SK-N-SH treated with all-trans-retinoic acid at 6 μM for 48 hours (cell line): ENCODE data around the gene RCAN1.

Experiments used
- ATAC-seq: fragments of 200-7000 bp; cut with Tn5 transposase; 3 replicates; pipeline ENCODE4 v1.9.1; 2020; ENCODE audit warnings: mild to moderate bottlenecking, moderate library complexity
- ARNTL ChIP-seq: fragments of 450-650 bp; formaldehyde crosslinking; IDR thresholded peaks from 2 replicates; pipeline ENCODE4 v1.5.0; 2020; ENCODE audit warnings: low read depth, mild to moderate bottlenecking, moderate library complexity, borderline replicate concordance
- BACH2 ChIP-seq: fragments of 250-450 bp; sonication (Bioruptor Pico); IDR thresholded peaks from 2 replicates; pipeline ENCODE4 v1.9.0; 2021; ENCODE audit warnings: mild to moderate bottlenecking, borderline replicate concordance
- CREB5 ChIP-seq: fragments of 250-450 bp; sonication (Bioruptor Pico); IDR thresholded peaks from 2 replicates; pipeline ENCODE4 v1.5.1; 2020; ENCODE audit warnings: low read depth, mild to moderate bottlenecking, moderate library complexity
- CSDC2 ChIP-seq: fragments of 250-450 bp; sonication (Bioruptor Pico); IDR thresholded peaks from 2 replicates; pipeline ENCODE4 v1.5.0; 2020; ENCODE audit warnings: mild to moderate bottlenecking, moderate library complexity
- GLIS3 ChIP-seq: fragments of 250-450 bp; sonication (Bioruptor Pico); IDR thresholded peaks from 2 replicates; pipeline ENCODE4 v1.5.0; 2020; ENCODE audit warnings: mild to moderate bottlenecking, moderate library complexity
- OSR1 ChIP-seq: fragments of 250-450 bp; sonication (Bioruptor Pico); IDR thresholded peaks from 2 replicates; pipeline ENCODE4 v1.8.0; 2022; ENCODE audit warnings: moderate library complexity, mild to moderate bottlenecking, inconsistent platforms
- PPARA ChIP-seq: fragments of 250-450 bp; sonication (Bioruptor Pico); IDR thresholded peaks from 2 replicates; pipeline ENCODE4 v1.5.0; 2020; ENCODE audit warnings: mild to moderate bottlenecking, borderline replicate concordance
- RARB ChIP-seq: fragments of 250-450 bp; sonication (Bioruptor Pico); IDR thresholded peaks from 2 replicates; pipeline ENCODE4 v1.8.0; 2021; ENCODE audit warnings: mild to moderate bottlenecking, moderate library complexity
- SNAI2 ChIP-seq: fragments of 250-450 bp; sonication (Bioruptor Pico); IDR thresholded peaks from 2 replicates; pipeline ENCODE4 v1.5.0; 2020; ENCODE audit warnings: mild to moderate bottlenecking, moderate library complexity
- TCF4 ChIP-seq: fragments of 250-450 bp; sonication (Bioruptor Pico); IDR thresholded peaks from 2 replicates; pipeline ENCODE4 v1.8.0; 2021; ENCODE audit warnings: mild to moderate bottlenecking, moderate library complexity, borderline replicate concordance
- TOX ChIP-seq: fragments of 250-450 bp; sonication (Bioruptor Pico); IDR thresholded peaks from 2 replicates; pipeline ENCODE4 v1.8.0; 2021; ENCODE audit warnings: mild to moderate bottlenecking, moderate library complexity, borderline replicate concordance
- TSHZ2 ChIP-seq: fragments of 250-450 bp; sonication (Bioruptor Pico); IDR thresholded peaks from 2 replicates; pipeline ENCODE4 v1.5.0; 2020; ENCODE audit warnings: mild to moderate bottlenecking, moderate library complexity
- ZC3H10 ChIP-seq: fragments of 250-450 bp; sonication (Bioruptor Pico); IDR thresholded peaks from 2 replicates; pipeline ENCODE4 v1.5.1; 2021; ENCODE audit warnings: mild to moderate bottlenecking, moderate library complexity
- ZFP3 ChIP-seq: fragments of 250-450 bp; sonication (Bioruptor Pico); IDR thresholded peaks from 2 replicates; pipeline ENCODE4 v1.5.0; 2020; ENCODE audit warnings: mild to moderate bottlenecking, moderate library complexity
- ZFP30 ChIP-seq: fragments of 450-650 bp; formaldehyde crosslinking; IDR thresholded peaks from 2 replicates; pipeline ENCODE4 v1.5.0; 2022; ENCODE audit warnings: mild to moderate bottlenecking, moderate library complexity
- ZNF565 ChIP-seq: fragments of 450-650 bp; formaldehyde crosslinking; conservative IDR thresholded peaks from 2 replicates; pipeline ENCODE4 v1.5.0; 2020; ENCODE audit warnings: low read depth, mild to moderate bottlenecking, moderate library complexity
- ZNF70 ChIP-seq: fragments of 450-650 bp; formaldehyde crosslinking; IDR thresholded peaks from 2 replicates; pipeline ENCODE4 v1.5.0; 2020; ENCODE audit warnings: mild to moderate bottlenecking, moderate library complexity
- ZNF8 ChIP-seq: fragments of 450-650 bp; formaldehyde crosslinking; IDR thresholded peaks from 2 replicates; pipeline ENCODE4 v1.5.0; 2020; ENCODE audit warnings: mild to moderate bottlenecking, moderate library complexity
- TF ChIP-seq, protein P1 (sequence below): fragments of 250-450 bp; sonication (Bioruptor Pico); IDR thresholded peaks from 2 replicates; pipeline ENCODE4 v1.8.0; 2021; ENCODE audit warnings: low read depth, mild to moderate bottlenecking, moderate library complexity, borderline replicate concordance
- TF ChIP-seq, protein P2 (sequence below): fragments of 250-450 bp; sonication (Bioruptor Pico); IDR thresholded peaks from 2 replicates; pipeline ENCODE4 v1.8.0; 2020; ENCODE audit warnings: mild to moderate bottlenecking, moderate library complexity, borderline replicate concordance

Gene RCAN1

GRCh38 chr21:34580181-34580700 lies 34.7 kb downstream of the RCAN1 start:
- TF ChIP-seq RARB (no peak), CSDC2 (CRISPR knock-in tag) (no peak), GLIS3 (CRISPR knock-in tag) (no peak), ARNTL (CRISPR knock-in tag) (no peak), ZFP3 (CRISPR knock-in tag) (no peak), TOX (no peak), ZNF565 (no peak), ZNF8 (CRISPR knock-in tag) (no peak), OSR1 (CRISPR knock-in tag) (no peak)
- TF ChIP-seq, protein P1, sequence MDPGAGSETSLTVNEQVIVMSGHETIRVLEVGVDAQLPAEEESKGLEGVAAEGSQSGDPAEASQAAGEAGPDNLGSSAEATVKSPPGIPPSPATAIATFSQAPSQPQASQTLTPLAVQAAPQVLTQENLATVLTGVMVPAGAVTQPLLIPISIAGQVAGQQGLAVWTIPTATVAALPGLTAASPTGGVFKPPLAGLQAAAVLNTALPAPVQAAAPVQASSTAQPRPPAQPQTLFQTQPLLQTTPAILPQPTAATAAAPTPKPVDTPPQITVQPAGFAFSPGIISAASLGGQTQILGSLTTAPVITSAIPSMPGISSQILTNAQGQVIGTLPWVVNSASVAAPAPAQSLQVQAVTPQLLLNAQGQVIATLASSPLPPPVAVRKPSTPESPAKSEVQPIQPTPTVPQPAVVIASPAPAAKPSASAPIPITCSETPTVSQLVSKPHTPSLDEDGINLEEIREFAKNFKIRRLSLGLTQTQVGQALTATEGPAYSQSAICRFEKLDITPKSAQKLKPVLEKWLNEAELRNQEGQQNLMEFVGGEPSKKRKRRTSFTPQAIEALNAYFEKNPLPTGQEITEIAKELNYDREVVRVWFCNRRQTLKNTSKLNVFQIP = no peak
- ATAC-seq = no peak

GRCh38 chr21:34579411-34579810 lies 35.5 kb downstream of the RCAN1 start:
- no peak for ATAC-seq
- TF ChIP-seq ZNF70 (CRISPR knock-in tag) (no peak), CREB5 (no peak), BACH2 (CRISPR knock-in tag) (no peak), CSDC2 (CRISPR knock-in tag) (no peak), PPARA (CRISPR knock-in tag) (no peak), ZNF8 (CRISPR knock-in tag) (no peak), ZNF565 (no peak), SNAI2 (CRISPR knock-in tag) (no peak), ZFP30 (CRISPR knock-in tag) (no peak)
- TF ChIP-seq, protein P1 = no peak
- TF ChIP-seq, protein P2, sequence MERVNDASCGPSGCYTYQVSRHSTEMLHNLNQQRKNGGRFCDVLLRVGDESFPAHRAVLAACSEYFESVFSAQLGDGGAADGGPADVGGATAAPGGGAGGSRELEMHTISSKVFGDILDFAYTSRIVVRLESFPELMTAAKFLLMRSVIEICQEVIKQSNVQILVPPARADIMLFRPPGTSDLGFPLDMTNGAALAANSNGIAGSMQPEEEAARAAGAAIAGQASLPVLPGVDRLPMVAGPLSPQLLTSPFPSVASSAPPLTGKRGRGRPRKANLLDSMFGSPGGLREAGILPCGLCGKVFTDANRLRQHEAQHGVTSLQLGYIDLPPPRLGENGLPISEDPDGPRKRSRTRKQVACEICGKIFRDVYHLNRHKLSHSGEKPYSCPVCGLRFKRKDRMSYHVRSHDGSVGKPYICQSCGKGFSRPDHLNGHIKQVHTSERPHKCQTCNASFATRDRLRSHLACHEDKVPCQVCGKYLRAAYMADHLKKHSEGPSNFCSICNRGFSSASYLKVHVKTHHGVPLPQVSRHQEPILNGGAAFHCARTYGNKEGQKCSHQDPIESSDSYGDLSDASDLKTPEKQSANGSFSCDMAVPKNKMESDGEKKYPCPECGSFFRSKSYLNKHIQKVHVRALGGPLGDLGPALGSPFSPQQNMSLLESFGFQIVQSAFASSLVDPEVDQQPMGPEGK (CRISPR knock-in tag) = no peak

DNA sequence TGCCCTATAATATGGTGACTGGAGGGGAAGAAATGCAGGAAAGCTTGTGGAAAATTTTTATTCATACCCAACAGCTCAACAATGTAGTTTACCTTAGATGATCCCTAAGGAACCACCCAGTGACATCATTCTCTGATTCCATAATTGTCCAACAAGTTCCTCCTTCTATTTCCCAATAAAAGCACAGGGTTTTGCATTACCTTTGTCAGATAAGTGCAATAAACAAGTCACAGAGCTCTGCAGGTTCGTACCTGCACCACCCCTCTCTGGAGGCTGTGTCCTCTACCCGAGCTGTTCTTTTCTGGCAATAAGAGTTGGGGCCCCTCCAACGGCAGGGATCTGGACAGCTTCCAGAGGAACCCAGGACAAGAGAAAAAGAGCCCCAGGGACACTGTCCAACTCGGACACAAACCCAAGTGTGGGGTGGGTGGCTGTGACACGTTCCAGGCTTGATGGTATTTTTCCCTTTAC lies 38.8 kb downstream of the RCAN1 start:
- TF ChIP-seq RARB (no peak), TCF4 (CRISPR knock-in tag) (no peak), CREB5 (no peak), CSDC2 (CRISPR knock-in tag) (no peak), ZC3H10 (CRISPR knock-in tag) (no peak), TSHZ2 (CRISPR knock-in tag) (no peak), ZNF565 (no peak)
- ATAC-seq = no peak
